Right lobe of liver (tissue), 6 donors: ENCODE measurements around the gene FGFR2. TPM values are rescaled to one million over a fixed set of nuclear protein-coding genes. Genes with fewer than 3 reads are reported as not detected.
A peak's percentile ranks its signal among the peaks of the same experiment; 100 is the strongest.

Experiments
- ATAC-seq, 4 donors: fragments of 200-7000 bp; cut with Tn5 transposase; one replicate each; pipeline ENCODE4 v1.9.1; 2020; ENCODE audit warnings: mild to moderate bottlenecking in 4 of 4, moderate library complexity in 4 of 4
- DNase-seq, 3 donors: peaks; one replicate each; pipeline ENCODE4 v3.0.0-alpha.2; 2020
- H3K27ac ChIP-seq, 3 donors: fragments of 200-600 bp; one replicate each; pipeline ENCODE4 v1.8.0; 2022
- H3K27me3 ChIP-seq, 2 donors: fragments of 200-600 bp; one replicate each; pipeline ENCODE4 v1.8.0; 2022
- H3K36me3 ChIP-seq, 4 donors: fragments of 200-600 bp; sonication (generic) in 1 of 4; one replicate each; pipeline versions ENCODE4 v1.5.1 to v1.8.0; 2017 to 2022; ENCODE audit warnings: control low read depth in 1 of 4
- H3K4me1 ChIP-seq, 4 donors: fragments of 200-600 bp; sonication (generic) in 1 of 4; one replicate each; pipeline versions ENCODE4 v1.5.1 to v1.8.0; 2017 to 2022; ENCODE audit warnings: control low read depth in 1 of 4
- H3K4me3 ChIP-seq, 3 donors: fragments of 200-600 bp; one replicate each; pipeline ENCODE4 v1.8.0; 2022
- H3K9me3 ChIP-seq, 4 donors: fragments of 200-600 bp; sonication (generic) in 1 of 4; one replicate each; pipeline versions ENCODE4 v1.5.1 to v1.8.0; 2017 to 2022; ENCODE audit warnings: control low read depth in 1 of 4
- POLR2A ChIP-seq: fragments of 450-650 bp; IDR thresholded peaks from one replicate; pipeline ENCODE4 v1.6.1; 2017; ENCODE audit warnings: antibody characterized with exemption, mild to moderate bottlenecking
- WGBS: methylation state at CpG from one replicate; pipeline ENCODE4 v1.1.6; 2018; ENCODE audit warnings: low coverage, low lambda C conversion rate; ENCODE audit not compliant: insufficient coverage; ENCODE audit errors: missing lambda C conversion rate; 5-methylcytosine and 5-hydroxymethylcytosine counted together
- intact Hi-C, 2 donors: fragments of 100-400 bp; cut with DNase I; formaldehyde crosslinking; loops; one replicate each; pipeline versions ENCODE4 v1.11.2 to v1.14.1; 2022
- total RNA-seq, 6 experiments: library from RNA; depleted of rRNA in 2 of 6; stranded (reverse); fragments of >200 nt in 2 of 6; fragmentation: NEBNext Ultra II Directional in 3 of 6; extraction: Animal tissue kit (Norgen Biotek cat#: 25700) in 3 of 6; gene quantifications; one replicate each; pipeline versions ENCODE4 v1.1.0 to v1.2.4, GENCODE V29; 2016 to 2023
- TF ChIP-seq, protein P1 (sequence below), 4 donors: fragments of 200-600 bp in 3 of 4; fragments of 450-650 bp in 1 of 4; IDR thresholded peaks; one replicate each; pipeline versions ENCODE4 v1.5.1 to v1.8.0; 2016 to 2022; ENCODE audit warnings: antibody characterized with exemption in 4 of 4, mild to moderate bottlenecking in 2 of 4
- donor health status: DM: no; HTN: yes; CAD: no.
- donor health status: DM: no; HTN: no; CAD: no.
- donor health status: DM: no; HTN: no; CAD: no.
- donor health status: DM: no; HTN: yes; CAD: no.
- donor health status: DM: no; HTN: yes; CAD: no.

Gene FGFR2
- total RNA-seq, 6 experiments from 2014 or later: 14.4 to 33.7 (median 23.0) TPM

DNA sequence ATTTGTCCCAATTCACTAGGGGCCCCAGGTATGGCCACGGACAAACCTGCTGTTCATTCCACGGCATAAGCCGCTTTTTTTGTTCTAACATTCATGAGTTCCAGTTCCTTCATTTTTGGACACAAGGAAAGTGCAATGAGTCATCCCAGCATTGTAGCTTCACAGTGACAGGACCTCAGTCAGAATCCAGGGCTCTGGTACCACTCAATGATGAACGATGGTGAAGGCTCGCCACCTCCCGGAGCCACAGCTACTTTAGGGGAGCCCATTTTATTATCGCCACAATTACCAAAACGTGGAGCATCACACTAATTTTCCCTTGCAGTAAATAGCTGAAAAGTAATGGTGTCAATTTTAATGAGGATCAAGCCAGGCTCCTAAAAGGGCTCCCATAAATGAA lies 62.9 kb downstream of the FGFR2 start:
- DNase-seq (no peak), ATAC-seq (no peak)
- TF ChIP-seq, protein P1, sequence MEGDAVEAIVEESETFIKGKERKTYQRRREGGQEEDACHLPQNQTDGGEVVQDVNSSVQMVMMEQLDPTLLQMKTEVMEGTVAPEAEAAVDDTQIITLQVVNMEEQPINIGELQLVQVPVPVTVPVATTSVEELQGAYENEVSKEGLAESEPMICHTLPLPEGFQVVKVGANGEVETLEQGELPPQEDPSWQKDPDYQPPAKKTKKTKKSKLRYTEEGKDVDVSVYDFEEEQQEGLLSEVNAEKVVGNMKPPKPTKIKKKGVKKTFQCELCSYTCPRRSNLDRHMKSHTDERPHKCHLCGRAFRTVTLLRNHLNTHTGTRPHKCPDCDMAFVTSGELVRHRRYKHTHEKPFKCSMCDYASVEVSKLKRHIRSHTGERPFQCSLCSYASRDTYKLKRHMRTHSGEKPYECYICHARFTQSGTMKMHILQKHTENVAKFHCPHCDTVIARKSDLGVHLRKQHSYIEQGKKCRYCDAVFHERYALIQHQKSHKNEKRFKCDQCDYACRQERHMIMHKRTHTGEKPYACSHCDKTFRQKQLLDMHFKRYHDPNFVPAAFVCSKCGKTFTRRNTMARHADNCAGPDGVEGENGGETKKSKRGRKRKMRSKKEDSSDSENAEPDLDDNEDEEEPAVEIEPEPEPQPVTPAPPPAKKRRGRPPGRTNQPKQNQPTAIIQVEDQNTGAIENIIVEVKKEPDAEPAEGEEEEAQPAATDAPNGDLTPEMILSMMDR (IDR thresholded peaks at IDR 0.05): no peak
- TF ChIP-seq POLR2A: no peak
- intact Hi-C loops: no loop called here
- H3K36me3 ChIP-seq: no peaks in the 10 kb centered on the region
- WGBS: 87% methylated on average over 7 of the region's 8 CpGs
- peaks cover 0 to 31% (median 13%) of the 10 kb centered on the region in 4 donors for H3K4me1 ChIP-seq
- no peaks in the 10 kb centered on the region for H3K9me3 ChIP-seq
- H3K4me3 ChIP-seq: no peak overlapping the region
- H3K27me3 ChIP-seq: no peaks in the 10 kb centered on the region
- H3K27ac ChIP-seq: no peak overlapping the region

DNA sequence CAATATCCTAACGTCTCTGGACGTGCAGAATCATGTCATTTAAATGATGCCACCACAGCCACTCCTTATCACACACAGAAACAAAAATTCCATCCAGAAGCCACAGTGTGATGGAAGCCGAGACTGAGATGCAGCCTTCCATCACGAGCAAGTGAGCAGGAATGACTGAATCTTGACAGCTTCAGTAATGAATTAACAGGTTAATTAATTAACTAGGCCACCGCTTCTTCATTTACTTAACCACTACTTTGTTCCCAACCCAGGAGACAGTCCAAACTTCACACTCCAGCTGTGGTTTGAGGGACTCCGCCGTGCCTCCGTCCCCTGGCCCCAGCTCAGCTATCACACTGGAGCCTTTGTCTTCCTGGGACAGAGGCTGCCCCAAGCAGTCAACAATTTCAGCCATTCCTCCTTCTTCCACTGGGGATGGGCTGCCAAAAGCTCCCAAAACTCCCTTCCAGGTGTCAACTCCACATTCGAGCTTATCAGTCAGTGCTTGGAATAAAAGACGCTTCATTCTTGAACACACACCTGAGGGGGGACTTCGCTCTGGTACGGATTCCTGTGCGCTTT lies 65.9 kb downstream of the FGFR2 start:
- intact Hi-C loops: no loop called here
- no peaks in the 10 kb centered on the region for H3K36me3 ChIP-seq
- no peaks in the 10 kb centered on the region for H3K9me3 ChIP-seq
- no peaks in the 10 kb centered on the region for H3K27me3 ChIP-seq
- H3K4me1 ChIP-seq: peaks cover 0 to 30% (median 17%) of the 10 kb centered on the region in 4 donors
- TF ChIP-seq POLR2A: no peak
- TF ChIP-seq, protein P1 (IDR thresholded peaks at IDR 0.05): no peak
- no peak for ATAC-seq
- 77% methylated on average over 13 of the region's 13 CpGs for WGBS
- DNase-seq: no peak
- H3K4me3 ChIP-seq: no peak overlapping the region
- no peak overlapping the region for H3K27ac ChIP-seq

DNA sequence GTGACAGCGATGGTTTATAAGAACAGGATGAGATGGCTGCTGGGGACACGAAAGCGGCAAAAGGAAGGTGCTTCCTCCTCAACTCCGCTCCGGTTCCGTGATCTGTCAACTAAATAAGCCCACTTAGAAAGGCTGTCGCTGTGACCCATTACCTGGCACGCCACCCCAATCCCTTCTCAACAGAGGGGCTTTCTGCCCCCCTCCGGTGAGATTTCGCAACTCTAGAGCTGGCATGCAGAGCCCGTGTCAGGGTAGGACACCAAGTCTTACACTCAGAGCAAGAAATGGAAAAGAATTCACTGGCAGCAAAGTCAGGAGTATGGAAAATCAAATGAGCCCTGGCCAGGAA lies 66.4 kb downstream of the FGFR2 start:
- 76% methylated on average over 6 of the region's 11 CpGs for WGBS
- Histone ChIP-seq H3K27me3 (no peaks in the 10 kb centered on the region), H3K36me3 (no peaks in the 10 kb centered on the region), H3K4me3 (no peak overlapping the region), H3K27ac (no peak overlapping the region), H3K4me1 (peaks cover 0 to 30% (median 17%) of the 10 kb centered on the region in 4 donors), H3K9me3 (no peaks in the 10 kb centered on the region)
- ATAC-seq: no peak
- TF ChIP-seq POLR2A: no peak
- TF ChIP-seq, protein P1 (IDR thresholded peaks at IDR 0.05): no peak
- no peak for DNase-seq
- intact Hi-C loops: no loop called here

DNA sequence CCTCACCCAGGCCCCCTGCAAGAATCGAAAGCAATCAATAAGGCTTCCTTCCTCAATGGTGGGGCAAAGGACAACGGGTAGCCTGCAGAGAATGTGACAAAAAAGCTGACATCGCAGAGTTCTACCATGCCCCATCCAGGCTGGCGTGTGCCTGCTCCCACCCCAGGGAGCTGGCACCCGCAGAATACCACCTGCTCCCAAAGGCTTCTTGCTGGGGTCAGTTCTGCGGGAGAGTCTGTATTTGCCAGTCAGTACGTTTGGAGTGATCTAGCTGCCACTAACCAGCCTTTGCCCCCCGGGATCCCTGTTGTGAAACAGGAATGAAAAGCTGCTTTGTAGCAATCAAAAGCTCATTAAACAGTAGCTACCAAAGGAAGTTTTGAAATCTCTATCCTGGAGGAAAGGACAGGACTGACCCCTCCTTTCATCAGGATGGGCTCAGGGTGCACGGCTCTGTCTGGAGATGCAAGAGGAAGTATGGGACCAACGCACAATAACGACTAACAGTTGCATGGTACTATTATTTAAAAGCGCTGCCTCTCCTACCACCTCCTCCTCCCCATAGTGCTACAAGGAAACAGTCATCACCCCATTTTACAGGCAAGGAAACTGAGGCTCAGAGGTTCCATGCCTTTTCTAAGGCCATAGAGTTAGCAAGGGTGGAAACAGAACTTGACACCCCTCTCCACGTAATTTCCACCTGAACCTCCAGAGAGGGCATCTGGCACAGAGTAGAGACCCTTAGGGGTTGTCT lies 67.0 kb downstream of the FGFR2 start:
- H3K27me3 ChIP-seq: no peaks in the 10 kb centered on the region
- H3K9me3 ChIP-seq: no peaks in the 10 kb centered on the region
- H3K4me3 ChIP-seq: peak overlapping the region in 2 of 3 donors; percentile 19 to 35
- peak; percentile 71 to 89 (median 84) for ATAC-seq
- H3K4me1 ChIP-seq: peaks cover 0 to 25% (median 15%) of the 10 kb centered on the region in 4 donors
- DNase-seq: peak; percentile 50 to 79 (median 68)
- 39% methylated on average over 13 of the region's 13 CpGs for WGBS
- no peak for TF ChIP-seq POLR2A
- TF ChIP-seq, protein P1 (IDR thresholded peaks at IDR 0.05): no peak
- peak overlapping the region in 1 of 3 donors; percentile 26 for H3K27ac ChIP-seq
- intact Hi-C loops: no loop called here
- no peaks in the 10 kb centered on the region for H3K36me3 ChIP-seq
